Lung (tissue), 12 donors: ENCODE data around the gene TP53RK. TPM values are rescaled to one million over a fixed set of nuclear protein-coding genes. Genes with fewer than 3 reads are reported as not detected.

Experiments used
- ATAC-seq: fragments of 200-7000 bp; cut with Tn5 transposase; one replicate; pipeline ENCODE4 v1.9.1; 2020; ENCODE audit warnings: moderate number of reproducible peaks; ENCODE audit not compliant: insufficient read depth, low FRiP score
- DNase-seq, 3 donors: peaks; one replicate each; pipeline ENCODE4 v3.0.0-alpha.2; 2013 to 2017
- H3K27ac ChIP-seq, 2 donors: one replicate each; pipeline ENCODE4 v1.5.1; 2013; ENCODE audit warnings: mild to moderate bottlenecking in 2 of 2, moderate library complexity in 2 of 2, control low read depth in 1 of 2, inconsistent platforms in 1 of 2, low read depth in 1 of 2, low read length in 1 of 2
- H3K27me3 ChIP-seq, 3 donors: one replicate each; pipeline ENCODE4 v1.5.1; 2013; ENCODE audit warnings: low read length in 2 of 3; ENCODE audit not compliant: control insufficient read depth in 3 of 3, insufficient read depth in 3 of 3
- H3K36me3 ChIP-seq, 4 donors: one replicate each; pipeline ENCODE4 v1.5.1; 2013; ENCODE audit warnings: low read length in 4 of 4, mild to moderate bottlenecking in 1 of 4, moderate library complexity in 1 of 4; ENCODE audit not compliant: control insufficient read depth in 4 of 4, insufficient read depth in 4 of 4
- H3K4me1 ChIP-seq, 5 donors: one replicate each; pipeline ENCODE4 v1.5.1; 2013; ENCODE audit warnings: low read length in 5 of 5, mild to moderate bottlenecking in 2 of 5, moderate library complexity in 1 of 5; ENCODE audit not compliant: control insufficient read depth in 5 of 5, insufficient read depth in 5 of 5
- H3K4me3 ChIP-seq: one replicate; pipeline ENCODE4 v1.5.1; 2013; ENCODE audit warnings: mild to moderate bottlenecking, control low read depth, moderate library complexity
- H3K9ac ChIP-seq, 2 donors: one replicate each; pipeline ENCODE4 v1.5.1; 2013; ENCODE audit warnings: low read length in 2 of 2, control low read depth in 1 of 2; ENCODE audit not compliant: insufficient read depth in 1 of 2
- H3K9me3 ChIP-seq, 4 donors: one replicate each; pipeline ENCODE4 v1.5.1; 2013; ENCODE audit warnings: low read length in 3 of 4, mild to moderate bottlenecking in 1 of 4, moderate library complexity in 1 of 4; ENCODE audit not compliant: control insufficient read depth in 4 of 4, insufficient read depth in 3 of 4
- CTCF ChIP-seq: IDR thresholded peaks from 2 replicates; pipeline ENCODE4 v1.5.1; 2012; ENCODE audit warnings: mild to moderate bottlenecking; ENCODE audit errors: control extremely low read depth, extremely low read depth
- WGBS, 2 donors: extraction: QIAGEN DNeasy Blood & Tissue Kit; methylation state at CpG; one replicate each; pipeline ENCODE4 v1.1.7; 2013; 5-methylcytosine and 5-hydroxymethylcytosine counted together
- polyA plus RNA-seq, 2 donors: library from polyadenylated mRNA; stranded (reverse); fragments of 200-250 nt; gene quantifications; one replicate each; pipeline ENCODE4 v1.2.1, GENCODE V29; 2013
- total RNA-seq, 2 donors: library from RNA; depleted of rRNA in 1 of 2; stranded (reverse); fragments of >200 nt in 1 of 2; gene quantifications; one replicate each; pipeline ENCODE4 v1.2.1, GENCODE V29; 2014 to 2021
- donor health status: control.
- donor health status: control.
- donor health status: Bipolar disorder and iron deficiency.
- donor health status: healthy.
- donor health status: DM: yes; HTN: yes; CAD: no.

TP53RK gene
- total and polyA plus RNA-seq, 4 donors, result 11.6 to 15.7 (median 12.5) TPM

- Histone ChIP-seq H3K27me3 (no peaks in the 10 kb centered on the region), H3K9ac (no peak overlapping the region), H3K36me3 (peaks cover 0 to 2% (median 0%) of the 10 kb centered on the region in 4 donors), H3K4me3 (no peak overlapping the region), H3K4me1 (no peaks in the 10 kb centered on the region), H3K27ac (no peak overlapping the region), H3K9me3 (peaks cover 0 to 6% (median under 1%) of the 10 kb centered on the region in 4 donors)
- 92 to 93% methylated on average over 4 of the region's 4 CpGs for WGBS, 2 donors
- no peak for ATAC-seq
- DNase-seq, result no peak
- TF ChIP-seq CTCF, result no peak
These were observed 28.8 kb downstream of the TP53RK start for GRCh38 chr20:46660487-46660886.

GRCh38 chr20:46657618-46658017 is 31.6 kb downstream of the TP53RK start:
- no peak for TF ChIP-seq CTCF
- Histone ChIP-seq H3K9ac (no peak overlapping the region), H3K27me3 (no peaks in the 10 kb centered on the region), H3K27ac (no peak overlapping the region), H3K4me3 (no peak overlapping the region), H3K9me3 (peaks cover 0 to 6% (median under 1%) of the 10 kb centered on the region in 4 donors), H3K4me1 (no peaks in the 10 kb centered on the region), H3K36me3 (peaks cover 0 to 2% (median 0%) of the 10 kb centered on the region in 4 donors)
- ATAC-seq (no peak), DNase-seq (no peak)
- WGBS, 2 donors, result 80 to 87% methylated on average over 7 of the region's 7 CpGs

- no peak for TF ChIP-seq CTCF
- no peaks in the 10 kb centered on the region for H3K4me1 ChIP-seq
- peaks cover 0 to under 1% (median 0%) of the 10 kb centered on the region in 3 donors for H3K27me3 ChIP-seq
- DNase-seq, result no peak
- peaks cover 0 to 2% (median 0%) of the 10 kb centered on the region in 4 donors for H3K36me3 ChIP-seq
- no peak for ATAC-seq
- no peak overlapping the region for H3K9ac ChIP-seq
- WGBS, 2 donors, result 92 to 93% methylated on average over 8 of the region's 8 CpGs
- no peak overlapping the region for H3K4me3 ChIP-seq
- no peak overlapping the region for H3K27ac ChIP-seq
- peaks cover 0 to 6% (median under 1%) of the 10 kb centered on the region in 4 donors for H3K9me3 ChIP-seq
These were observed 32.1 kb downstream of the TP53RK start for GRCh38 chr20:46657137-46657536.

GRCh38 chr20:46652699-46653098 is 36.5 kb downstream of the TP53RK start:
- H3K4me1 ChIP-seq, result peaks cover 0 to 2% (median 0%) of the 10 kb centered on the region in 5 donors

More at GRCh38 chr20:46652699-46653098, 36.5 kb downstream of the TP53RK start:
- no peak for ATAC-seq
- DNase-seq, result no peak
- no peak overlapping the region for H3K4me3 ChIP-seq
- no peak overlapping the region for H3K9ac ChIP-seq
- H3K27me3 ChIP-seq, result peaks cover 0 to 14% (median 4%) of the 10 kb centered on the region in 3 donors
- peaks cover 0 to 1% (median 0%) of the 10 kb centered on the region in 4 donors for H3K9me3 ChIP-seq
- no peaks in the 10 kb centered on the region for H3K36me3 ChIP-seq
- no peak for TF ChIP-seq CTCF
- H3K27ac ChIP-seq, result no peak overlapping the region
